ENCODE measurements around the gene TPRN. TPM values are rescaled to one million over a fixed set of nuclear protein-coding genes. Genes with fewer than 3 reads are reported as not detected.

Gene TPRN
- total and polyA plus RNA-seq, 2 donors (not counting 3 experiments of a cell fraction or from before 2014, with no cell fraction given) = 4.3 to 12.4 TPM

GRCh38 chr9:137202966-137203365 lies 2.4 kb upstream of the TPRN start:
- no peak for TF ChIP-seq GATA2 (IDR thresholded peaks at IDR 0.05; ENCODE audit: insufficient read depth, insufficient read length, low read depth, low read length)
- TF ChIP-seq MYC (IDR thresholded peaks at IDR 0.05; ENCODE audit: low read depth, low read length) = no peak
- no peak for TF ChIP-seq EZH2 (IDR thresholded peaks at IDR 0.05; ENCODE audit: borderline replicate concordance, low read depth, low read length, severe bottlenecking)
- no peak for TF ChIP-seq POLR2A (IDR thresholded peaks at IDR 0.05; ENCODE audit: low read depth, low read length)
- TF ChIP-seq, protein P1, sequence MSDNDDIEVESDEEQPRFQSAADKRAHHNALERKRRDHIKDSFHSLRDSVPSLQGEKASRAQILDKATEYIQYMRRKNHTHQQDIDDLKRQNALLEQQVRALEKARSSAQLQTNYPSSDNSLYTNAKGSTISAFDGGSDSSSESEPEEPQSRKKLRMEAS (IDR thresholded peaks at IDR 0.05; ENCODE audit: insufficient read depth, insufficient read length) = no peak
- TF ChIP-seq FOS (IDR thresholded peaks at IDR 0.05; ENCODE audit: borderline replicate concordance, insufficient read depth, low read length) = no peak
- no peak for TF ChIP-seq POLR2AphosphoS5 (IDR thresholded peaks at IDR 0.05; ENCODE audit: insufficient read depth, low read depth, low read length)
- TF ChIP-seq CTCF (IDR thresholded peaks at IDR 0.05; ENCODE audit: extremely low read depth in 1 of 2, insufficient read depth in 1 of 2, low read depth in 1 of 2, low read length in 2 of 2) = no peak
- TF ChIP-seq JUN (IDR thresholded peaks at IDR 0.05; ENCODE audit: borderline replicate concordance, insufficient read depth, insufficient read length, low read depth) = no peak

More at GRCh38 chr9:137202966-137203365, 2.4 kb upstream of the TPRN start:
- Histone ChIP-seq H3K9me1 (replicated peaks; ENCODE audit: control insufficient read depth, extremely low read depth, insufficient read depth, low read length) (no peaks in the 10 kb centered on the region), H3K4me3 (replicated peaks in 1 of 3; ENCODE audit: insufficient read depth in 1 of 3, low read depth in 1 of 3, low read length in 3 of 3) (no peak overlapping the region), H3K27ac (ENCODE audit: insufficient read depth, low read depth, low read length) (no peak overlapping the region), H3K9ac (replicated peaks; ENCODE audit: extremely low read depth, insufficient read depth, low read length) (no peak overlapping the region), H3K9me3 (replicated peaks; ENCODE audit: control insufficient read depth, insufficient read depth, low read length) (no peaks in the 10 kb centered on the region), H4K20me1 (replicated peaks; ENCODE audit: control insufficient read depth, extremely low read depth, insufficient read depth, low read length) (no peaks in the 10 kb centered on the region), H3K27me3 (ENCODE audit: control insufficient read depth in 2 of 2, insufficient read depth in 2 of 2, low read length in 2 of 2) (no peaks in the 10 kb centered on the region), H3K36me3 (ENCODE audit: control insufficient read depth in 2 of 2, extremely low read depth in 1 of 2, insufficient read depth in 2 of 2, low read length in 2 of 2) (no peaks in the 10 kb centered on the region), H3K79me2 (ENCODE audit: control insufficient read depth, insufficient read depth, low read length) (peaks cover 35% of the 10 kb centered on the region), H2AFZ (ENCODE audit: low read depth, low read length) (no peak overlapping the region), H3K4me1 (ENCODE audit: control insufficient read depth, extremely low read depth, insufficient read depth, low read length) (peaks cover 29% of the 10 kb centered on the region), H3K4me2 (ENCODE audit: insufficient read depth, low read length) (no peak overlapping the region)
- ChIA-PET CTCF (interaction anchor here (1.2 to 1.3 kb wide), 2 partner anchors 24 to 34 kb away, joined by 3 read pairs; partner anchors contain the start of gene RNF224), POLR2A (interaction anchor here (0.7 kb wide), 2 partner anchors 24 to 90 kb away, joined by 5 to 7 read pairs; partner anchors contain the start of gene RNF224)
- FAIRE-seq (no peak), DNase-seq (ENCODE audit: low read depth, low spot score) (no peak)
- BruUV-seq (replicated peaks) = no TSS peak
- intact Hi-C loops (cut with micrococcal nuclease) = no loop called here
- dilution Hi-C loops (cut with MboI; ENCODE audit: extremely low pct_ligation_motif_present, low sequenced_read_pairs) = no loop called here
